ENCODE measurements around the gene GALNT10.

DNA sequence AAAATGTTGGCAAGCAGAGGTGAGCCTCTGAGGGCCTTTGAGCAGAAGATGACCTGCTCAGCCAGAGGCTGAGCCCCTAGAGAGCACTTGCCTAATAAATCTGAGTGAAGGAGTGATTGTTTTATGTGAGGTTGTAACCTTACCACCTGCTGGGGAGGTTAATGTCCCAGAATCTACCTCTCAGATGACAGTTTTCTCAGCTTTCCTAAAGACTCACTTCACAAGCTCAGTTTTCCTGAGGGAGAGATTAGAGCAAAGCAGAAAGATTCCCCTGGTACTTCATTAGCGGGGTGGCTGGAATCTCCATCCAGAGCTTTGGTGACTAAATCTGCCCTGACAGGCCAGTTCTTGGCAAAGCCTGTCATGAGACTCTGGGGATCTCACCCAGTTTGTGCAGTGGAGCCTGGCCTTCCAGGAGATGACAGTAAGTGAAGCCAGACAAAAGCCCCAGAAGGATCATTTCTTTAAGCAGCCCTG is 48.8 kb upstream of the GALNT10 start:
- TF ChIP-seq, protein P1, sequence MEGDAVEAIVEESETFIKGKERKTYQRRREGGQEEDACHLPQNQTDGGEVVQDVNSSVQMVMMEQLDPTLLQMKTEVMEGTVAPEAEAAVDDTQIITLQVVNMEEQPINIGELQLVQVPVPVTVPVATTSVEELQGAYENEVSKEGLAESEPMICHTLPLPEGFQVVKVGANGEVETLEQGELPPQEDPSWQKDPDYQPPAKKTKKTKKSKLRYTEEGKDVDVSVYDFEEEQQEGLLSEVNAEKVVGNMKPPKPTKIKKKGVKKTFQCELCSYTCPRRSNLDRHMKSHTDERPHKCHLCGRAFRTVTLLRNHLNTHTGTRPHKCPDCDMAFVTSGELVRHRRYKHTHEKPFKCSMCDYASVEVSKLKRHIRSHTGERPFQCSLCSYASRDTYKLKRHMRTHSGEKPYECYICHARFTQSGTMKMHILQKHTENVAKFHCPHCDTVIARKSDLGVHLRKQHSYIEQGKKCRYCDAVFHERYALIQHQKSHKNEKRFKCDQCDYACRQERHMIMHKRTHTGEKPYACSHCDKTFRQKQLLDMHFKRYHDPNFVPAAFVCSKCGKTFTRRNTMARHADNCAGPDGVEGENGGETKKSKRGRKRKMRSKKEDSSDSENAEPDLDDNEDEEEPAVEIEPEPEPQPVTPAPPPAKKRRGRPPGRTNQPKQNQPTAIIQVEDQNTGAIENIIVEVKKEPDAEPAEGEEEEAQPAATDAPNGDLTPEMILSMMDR (IDR thresholded peaks at IDR 0.05): no peak
- TF ChIP-seq POLR2A (IDR thresholded peaks at IDR 0.05): no peak

Measured in body of pancreas (tissue), 4 donors.